GM19452 (cell line): ENCODE results near the gene NUFIP1.
A peak's percentile ranks its signal among the peaks of the same experiment; 100 is the strongest.
"Not testable (repeated sequence)": the region's sequence is repeated elsewhere in the genome, so short reads cannot be mapped to it uniquely, and the experiment has no call there.

ENCODE experiments used
- ATAC-seq: cut with Tn5 transposase; IDR thresholded peaks from one replicate; pipeline ENCODE4 v1.9.1; 2021; ENCODE audit not compliant: unreplicated experiment

NUFIP1 gene

DNA sequence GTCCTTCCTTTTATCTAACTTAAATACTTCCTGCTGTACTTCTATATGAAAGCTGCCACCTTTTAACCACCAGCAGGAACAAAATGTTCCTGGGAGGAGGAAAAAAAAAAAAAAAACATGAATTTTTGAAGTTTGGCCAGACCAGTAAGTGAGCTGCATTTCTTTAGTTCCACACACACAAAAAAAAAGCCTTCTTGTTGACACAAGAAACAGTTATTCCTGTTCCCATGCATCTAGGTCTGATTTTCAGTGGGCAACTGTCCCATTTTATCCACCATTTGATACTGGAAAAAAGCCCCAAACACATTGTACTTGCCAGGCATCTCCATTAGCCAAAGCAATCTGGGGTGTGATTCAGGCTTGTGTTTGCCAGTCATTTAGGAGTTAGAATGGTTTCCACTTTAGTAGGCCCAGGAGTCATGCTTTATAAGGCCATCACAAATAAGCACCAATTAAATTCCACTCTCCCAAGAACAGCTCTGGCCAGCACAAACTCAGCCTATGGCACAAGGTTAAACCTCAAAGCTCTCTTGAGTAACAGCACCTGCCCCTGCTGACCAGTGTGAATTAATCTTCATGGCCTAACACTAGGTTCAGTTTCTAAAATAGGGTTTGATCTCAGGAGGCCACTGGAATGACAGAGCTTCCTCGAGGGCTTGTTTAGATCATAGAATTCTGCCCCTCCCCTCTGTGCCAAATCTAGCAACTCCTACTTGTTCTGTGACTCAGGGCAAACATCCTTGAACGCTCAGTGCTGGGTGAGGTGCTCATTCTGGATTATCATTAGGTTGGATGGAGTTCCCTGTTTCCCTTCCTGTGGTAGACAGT, 67.1 kb downstream of the NUFIP1 start:
- no peak for ATAC-seq

DNA sequence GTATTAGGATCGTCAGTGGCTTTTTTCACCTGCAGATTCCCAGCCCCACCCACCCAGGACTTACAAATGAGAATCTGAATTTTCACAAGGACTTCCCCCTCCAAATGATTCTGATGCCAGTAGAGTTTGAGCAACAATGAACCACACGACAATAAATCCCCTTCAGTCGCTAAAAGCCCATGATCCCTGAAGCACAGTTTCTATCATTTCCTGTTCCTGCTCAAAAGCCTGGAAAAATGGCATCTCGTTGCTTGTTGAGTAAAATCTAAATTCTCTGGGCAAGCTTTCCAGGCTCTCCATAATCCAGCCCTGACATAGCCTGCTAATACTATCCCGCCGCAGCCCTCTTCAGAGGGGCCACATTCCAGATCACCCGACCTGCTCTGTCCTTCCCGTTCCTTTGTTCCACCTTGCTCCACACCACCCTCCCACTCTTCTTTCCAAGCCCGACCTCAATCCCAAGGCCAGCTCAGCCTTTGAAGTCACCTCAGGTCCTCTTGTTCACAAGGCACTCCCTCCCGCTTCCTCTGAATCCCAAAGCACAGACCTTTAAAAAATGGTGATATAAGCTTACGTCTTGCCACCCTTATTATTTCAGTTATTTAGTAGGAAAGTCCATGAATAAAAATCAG, 67.9 kb downstream of the NUFIP1 start:
- ATAC-seq: no peak

DNA sequence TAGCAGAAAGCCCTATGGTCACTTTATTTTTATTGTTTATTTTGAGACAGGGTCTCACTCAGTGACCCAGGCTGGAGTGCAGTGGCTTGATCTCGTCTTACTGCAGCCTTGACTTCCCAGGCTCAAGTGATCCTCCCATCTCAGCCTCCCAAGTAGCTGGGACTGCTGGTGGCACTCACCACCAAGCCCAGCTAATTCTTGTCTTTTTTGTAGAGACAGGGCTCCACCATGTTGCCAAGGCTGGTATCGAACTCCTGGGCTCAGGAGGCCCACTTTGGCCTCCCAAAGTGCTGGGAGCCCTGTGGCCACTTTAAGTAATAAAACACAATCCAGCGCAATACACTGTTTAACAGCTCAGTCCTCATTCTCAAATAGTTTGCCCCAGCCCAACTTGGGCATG, 69.3 kb downstream of the NUFIP1 start:
- no peak for ATAC-seq

DNA sequence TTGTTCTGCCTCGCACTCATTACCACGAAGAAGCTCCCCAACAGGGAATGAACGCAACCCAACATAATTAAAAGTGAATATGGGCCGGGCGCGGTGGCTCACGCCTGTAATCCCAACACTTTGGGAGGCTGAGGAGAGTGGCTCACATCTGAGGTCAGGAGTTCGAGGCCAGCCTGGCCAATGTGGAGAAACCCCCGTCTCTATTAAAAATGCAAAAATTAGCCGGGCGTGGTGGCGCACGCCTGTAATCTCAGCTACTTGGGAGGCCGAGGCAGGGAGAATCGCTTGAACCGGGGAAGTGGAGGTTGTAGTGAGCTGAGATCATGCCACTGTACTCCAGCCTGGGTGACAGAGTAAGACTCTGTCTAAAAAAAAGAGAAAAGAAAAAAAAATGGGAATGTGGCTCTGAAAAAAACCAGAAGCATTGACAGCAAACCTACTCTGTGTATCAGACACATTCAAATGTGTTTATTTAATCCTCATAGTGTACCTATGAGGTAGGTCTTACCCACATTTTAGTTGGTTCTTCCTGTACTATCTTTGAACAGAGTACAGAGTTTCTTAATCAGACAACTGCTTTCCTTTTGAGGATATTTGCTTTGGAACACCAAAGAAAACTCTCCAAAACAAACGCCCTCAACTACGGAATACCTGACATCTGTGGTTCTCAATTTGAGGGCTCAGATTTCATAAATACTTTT, 70.0 kb downstream of the NUFIP1 start:
- no peak for ATAC-seq

DNA sequence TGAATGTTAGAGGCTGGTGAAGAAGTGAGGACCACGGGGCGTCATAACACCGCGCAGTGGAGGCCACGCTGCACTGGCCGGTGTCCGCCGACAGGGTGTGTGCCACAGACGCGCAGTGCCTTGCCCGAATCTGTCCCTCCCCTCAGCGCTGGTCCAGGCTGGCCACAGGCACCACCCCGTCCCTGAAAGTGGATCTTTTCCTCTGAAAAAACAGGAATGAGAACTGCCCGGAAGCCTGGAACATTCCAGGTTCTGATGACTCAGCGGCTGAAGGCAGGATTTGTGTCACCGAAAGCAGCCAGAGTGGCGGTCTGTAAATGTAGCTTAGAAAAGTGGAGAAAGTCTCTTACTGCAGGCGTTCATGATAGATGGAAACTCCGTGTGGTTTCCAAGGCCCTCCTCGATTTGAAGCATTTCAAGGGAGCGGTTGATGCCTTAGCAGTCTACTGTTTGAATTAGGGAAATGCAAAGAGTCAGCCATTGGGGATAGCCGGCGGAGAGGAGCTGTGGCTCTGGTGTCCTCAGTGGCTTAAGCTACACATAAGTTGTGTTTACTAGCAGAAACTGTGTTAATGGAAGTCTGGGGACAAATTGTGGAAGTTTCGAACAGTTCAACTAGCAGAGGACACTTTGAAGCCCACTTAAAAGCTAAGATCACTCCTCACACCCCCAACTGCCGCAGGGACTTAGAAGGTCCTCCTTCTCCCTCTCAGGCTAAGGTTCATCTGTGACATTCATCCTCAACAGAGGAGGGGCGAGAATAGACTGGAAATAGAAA, 70.8 kb downstream of the NUFIP1 start:
- peak; percentile 85 for ATAC-seq

DNA sequence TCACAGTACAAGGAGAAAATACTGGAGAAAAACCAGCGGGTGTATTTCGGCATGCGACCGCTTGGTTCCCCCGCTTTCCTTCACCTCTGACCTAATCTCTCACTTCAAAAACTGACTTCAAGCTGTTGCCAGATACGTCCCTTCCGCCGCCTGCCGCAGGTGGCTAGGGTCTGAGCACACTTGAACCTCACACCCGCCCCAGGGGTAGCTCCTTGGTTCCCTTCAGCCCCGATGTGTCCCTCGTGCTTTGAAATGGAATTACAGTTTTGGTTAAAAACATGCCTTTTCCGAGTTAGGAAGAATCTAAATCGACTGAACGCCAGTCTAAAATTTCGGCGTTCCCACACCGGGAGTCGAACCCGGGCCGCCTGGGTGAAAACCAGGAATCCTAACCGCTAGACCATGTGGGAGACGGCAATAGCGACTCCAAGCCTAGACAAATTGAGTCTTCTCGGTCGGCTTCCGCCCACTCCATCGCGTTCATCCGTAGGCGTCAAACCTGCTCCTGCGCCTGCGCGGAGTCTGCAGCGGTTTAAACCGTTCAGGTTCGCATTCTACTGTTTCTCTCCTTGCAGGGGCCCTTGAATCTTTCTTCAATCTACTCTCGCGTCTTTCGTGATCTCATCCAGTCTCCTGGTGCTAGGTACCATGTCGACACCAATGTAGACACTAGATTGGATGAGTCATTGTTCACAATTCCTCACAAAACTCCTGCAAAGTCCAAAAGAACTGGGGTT, 71.5 kb downstream of the NUFIP1 start:
- ATAC-seq: peak; percentile 75

DNA sequence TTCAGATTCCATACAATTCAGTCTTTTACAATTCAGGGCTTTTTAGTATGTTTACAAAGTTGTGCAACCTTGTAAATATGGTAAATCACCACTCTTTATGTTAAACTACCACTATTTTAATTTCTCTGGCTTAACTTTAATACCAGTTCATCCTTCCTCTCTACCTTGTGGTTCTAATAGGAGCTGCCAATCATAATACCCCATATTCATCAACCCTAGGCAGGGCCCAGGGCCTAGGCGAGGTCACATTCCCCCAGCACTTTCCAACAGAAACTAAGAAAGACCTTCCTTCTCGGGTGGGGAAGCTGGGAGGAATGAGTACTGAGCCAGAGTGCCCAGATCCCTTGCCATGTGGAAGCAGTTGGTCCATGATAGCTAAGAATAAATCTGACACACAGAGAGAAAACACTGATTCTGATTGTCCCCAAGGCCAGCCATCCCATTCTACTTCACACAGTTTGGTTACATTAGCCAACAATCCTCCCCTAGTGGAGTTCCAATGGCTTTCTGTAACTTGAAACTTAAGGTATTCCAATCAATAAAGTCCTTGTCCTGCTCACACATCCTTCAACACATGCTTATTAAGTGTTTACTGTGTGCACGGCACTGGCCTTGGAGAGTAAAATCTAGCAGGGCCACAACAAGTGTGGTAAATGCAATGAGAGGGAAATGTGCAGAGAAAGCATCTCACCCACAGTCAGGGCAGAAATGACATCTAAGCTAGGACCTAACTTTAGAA, 76.8 kb downstream of the NUFIP1 start:
- ATAC-seq: no peak

DNA sequence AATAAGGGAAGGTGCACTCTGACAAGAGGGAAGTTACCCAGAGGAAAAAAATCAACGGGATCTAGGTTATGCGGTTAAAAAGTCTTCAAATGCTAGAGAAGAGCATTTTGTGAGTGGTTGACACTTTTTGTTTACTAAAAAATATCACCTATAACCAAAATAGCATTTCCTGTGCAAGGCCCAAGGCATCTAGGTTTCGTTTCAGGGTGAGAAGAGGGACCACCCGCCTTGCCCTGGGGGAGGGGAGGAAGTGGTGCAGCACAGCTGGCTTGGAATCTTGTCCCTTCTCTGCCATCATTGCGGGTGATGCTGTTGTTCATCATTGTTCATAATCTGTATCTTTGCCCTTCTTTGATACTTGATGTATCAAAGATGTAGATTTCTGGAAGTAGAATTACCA, 80.6 kb downstream of the NUFIP1 start:
- ATAC-seq: no peak

DNA sequence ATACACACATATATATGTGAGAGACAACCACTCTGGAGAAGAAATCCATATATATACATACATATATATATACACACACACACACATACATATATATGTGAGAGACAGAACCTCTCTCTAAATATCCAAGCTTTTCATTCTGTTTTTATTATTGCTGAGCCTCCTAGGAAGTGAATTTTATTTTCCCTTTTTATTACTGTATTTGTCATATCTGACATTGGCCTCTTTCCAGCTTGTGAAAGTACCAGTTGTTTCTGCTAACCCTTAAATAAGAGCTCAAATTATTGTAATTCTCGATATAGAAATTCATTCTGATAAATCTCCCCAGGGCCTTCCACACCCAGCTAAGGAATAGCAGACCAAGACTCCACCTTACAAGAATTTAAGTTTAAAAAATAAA, 81.0 kb downstream of the NUFIP1 start:
- ATAC-seq: no peak

DNA sequence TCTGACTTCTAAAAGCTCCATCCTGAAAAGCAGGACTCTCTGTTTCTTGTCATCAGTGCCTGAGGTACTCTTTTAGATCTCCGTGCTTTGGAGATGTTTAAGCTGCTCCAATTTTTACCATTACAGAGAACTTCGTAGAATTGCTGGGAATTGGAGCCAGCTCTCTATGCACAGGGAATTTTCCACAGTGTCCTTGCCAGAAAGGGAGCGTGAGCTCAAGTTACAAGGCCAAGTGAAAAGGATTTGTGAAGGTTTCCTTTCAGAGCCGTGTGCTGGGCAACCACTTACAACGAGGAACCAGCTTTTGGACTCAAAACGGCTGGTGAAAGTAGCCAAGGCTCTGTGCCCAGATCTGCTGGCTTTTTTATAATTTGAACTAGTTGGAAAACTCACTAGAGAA, 82.6 kb downstream of the NUFIP1 start:
- ATAC-seq: no peak

DNA sequence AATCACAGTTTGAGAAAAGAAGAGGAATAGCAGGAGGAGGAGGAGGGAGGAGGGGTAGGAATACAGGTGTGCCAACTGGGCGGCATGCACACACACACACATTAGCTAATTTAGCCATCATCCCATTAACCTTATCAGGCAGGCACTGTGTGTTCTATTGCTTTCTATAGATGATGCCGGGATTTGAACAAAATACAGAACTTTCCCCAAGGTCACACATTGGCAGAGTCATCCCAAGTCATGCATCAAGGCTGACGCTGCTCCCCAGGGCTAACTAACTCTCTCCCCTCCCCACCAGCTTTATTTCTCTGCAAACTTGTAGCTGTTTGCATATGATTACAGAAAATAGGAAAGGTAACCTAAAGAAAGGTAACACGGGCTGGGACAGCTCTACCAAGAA, 83.0 kb downstream of the NUFIP1 start:
- no peak for ATAC-seq

DNA sequence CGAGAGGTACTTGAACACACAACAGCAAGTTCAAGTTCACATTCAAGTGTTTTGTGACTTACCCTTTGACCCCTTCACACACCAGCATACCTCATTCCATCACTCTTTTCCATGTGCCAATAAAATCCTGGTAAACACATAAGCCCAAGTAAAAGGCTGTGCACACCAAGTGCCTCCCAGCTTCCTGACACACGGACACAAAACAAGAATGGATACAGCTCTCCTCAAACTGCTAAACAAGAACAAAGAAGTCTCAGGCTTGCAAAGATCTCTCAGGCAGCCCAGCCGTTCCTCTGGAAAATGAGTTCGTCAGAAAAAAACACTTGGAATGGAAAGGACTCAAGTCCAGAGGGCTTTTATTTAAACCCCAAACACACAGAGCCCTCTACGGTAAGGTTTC, 83.7 kb downstream of the NUFIP1 start:
- no peak for ATAC-seq

DNA sequence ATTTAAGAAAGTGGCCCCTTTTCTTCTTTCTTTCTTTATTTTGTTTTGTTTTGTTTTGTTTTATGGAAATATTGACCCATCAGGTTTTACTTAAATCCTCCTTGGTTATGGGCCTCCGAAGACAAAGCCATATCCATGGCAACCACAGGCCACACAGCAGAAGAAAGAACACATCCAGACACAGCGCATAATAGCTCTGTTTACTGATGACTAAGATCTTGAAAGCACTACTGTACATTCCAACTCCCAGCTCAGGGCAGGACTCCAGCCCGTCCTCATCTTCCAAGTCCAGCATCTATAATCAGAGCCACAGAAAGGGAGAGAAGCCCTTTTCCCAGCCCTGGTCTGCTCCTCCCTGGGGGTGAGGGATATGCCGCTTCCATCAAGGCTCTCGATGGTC, 84.3 kb downstream of the NUFIP1 start:
- ATAC-seq: no peak

DNA sequence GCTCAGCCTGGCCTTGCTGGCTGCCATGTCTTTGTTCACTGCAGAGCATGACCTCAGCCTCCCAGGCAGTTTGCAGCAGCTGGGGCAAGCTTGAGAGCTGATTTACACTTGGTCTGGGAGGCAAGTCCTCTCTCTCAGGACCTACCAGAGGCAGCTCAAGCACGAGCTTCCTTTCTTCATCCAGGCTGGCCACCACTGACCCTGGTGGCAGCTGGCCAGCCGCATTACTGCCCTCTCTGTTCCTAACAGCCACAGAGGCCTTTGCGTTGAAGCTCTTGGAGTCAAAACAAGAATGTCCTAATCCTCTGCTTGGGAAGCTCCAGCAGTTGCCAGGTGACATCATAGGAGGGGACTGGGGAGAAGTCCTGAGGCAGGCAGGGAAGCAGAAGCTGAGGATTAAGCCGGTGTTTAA, 85.7 kb downstream of the NUFIP1 start:
- ATAC-seq: no peak

DNA sequence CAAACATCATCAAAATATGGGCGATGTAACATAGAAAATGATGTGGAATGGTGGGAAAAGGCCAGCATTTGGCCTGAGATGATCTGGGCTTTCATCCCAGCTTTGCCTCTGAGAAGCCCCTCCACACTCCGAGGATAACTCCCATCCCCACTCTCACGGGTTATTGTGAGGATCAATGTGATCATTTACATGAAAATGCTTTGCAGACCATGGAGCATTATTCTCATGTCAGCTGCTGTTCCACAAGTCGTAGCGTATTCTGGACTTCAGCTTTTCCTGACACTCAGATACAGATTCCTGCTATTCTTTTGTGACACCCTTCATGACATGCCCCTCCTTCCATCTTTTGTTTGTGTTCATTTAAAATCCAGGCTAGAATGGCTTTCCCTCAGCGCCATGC, 86.5 kb downstream of the NUFIP1 start:
- ATAC-seq: no peak

DNA sequence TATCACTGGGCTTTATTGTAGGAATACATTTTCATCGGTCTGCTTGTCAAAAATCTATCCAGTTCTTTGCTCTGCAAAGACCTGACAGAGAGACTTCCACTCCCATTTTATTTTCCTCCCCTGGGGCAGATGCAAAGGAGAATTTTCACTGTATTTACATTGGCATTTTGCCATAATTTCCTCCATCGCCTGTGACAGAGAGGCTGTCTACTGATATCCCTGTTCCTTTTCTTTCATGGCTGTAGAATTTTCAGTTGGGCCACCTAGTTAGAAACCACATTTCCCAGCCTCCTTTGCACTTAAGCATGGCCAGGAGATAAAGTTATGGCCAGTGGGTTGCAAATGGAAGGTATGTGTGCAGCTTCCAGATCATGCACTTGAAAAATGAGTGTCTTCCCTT, 89.3 kb downstream of the NUFIP1 start:
- no peak for ATAC-seq

DNA sequence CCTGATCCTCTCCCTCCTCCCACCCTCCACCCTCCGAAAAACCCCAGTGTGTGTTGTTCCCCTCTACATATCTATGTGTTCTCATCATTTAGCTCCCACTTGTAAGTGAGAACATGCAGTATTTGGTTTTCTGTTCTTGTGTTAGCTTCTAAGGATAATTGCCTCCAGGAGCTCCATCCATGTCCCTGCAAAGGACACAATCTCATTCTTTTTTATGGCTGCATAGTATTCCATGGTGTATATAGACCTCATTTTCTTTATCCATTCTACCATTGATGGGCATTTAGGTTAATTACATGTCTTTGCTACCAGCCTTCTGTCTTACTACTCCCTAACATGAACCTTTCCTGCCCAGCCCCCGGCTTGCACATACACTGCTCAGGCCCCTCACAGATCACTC, 91.0 kb downstream of the NUFIP1 start:
- ATAC-seq: not testable (repeated sequence)

DNA sequence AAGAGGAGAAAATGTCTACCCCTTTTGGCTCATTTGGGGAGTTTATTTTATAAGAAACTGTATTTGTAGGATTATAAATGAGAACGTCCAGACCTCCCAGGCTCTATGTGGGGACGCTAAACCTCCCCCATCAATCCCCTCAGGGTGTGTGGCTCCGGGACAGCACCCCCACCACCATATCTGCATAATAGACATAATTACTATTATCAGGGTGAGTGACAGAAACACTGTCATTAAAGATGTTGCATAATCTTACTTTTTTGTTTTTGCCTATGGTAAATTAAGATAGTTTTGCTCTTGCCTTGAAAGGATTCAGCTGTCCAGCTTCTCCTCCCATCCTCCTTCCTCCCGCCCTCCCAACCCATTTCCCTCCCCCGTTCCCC, 93.3 kb downstream of the NUFIP1 start:
- no peak for ATAC-seq

DNA sequence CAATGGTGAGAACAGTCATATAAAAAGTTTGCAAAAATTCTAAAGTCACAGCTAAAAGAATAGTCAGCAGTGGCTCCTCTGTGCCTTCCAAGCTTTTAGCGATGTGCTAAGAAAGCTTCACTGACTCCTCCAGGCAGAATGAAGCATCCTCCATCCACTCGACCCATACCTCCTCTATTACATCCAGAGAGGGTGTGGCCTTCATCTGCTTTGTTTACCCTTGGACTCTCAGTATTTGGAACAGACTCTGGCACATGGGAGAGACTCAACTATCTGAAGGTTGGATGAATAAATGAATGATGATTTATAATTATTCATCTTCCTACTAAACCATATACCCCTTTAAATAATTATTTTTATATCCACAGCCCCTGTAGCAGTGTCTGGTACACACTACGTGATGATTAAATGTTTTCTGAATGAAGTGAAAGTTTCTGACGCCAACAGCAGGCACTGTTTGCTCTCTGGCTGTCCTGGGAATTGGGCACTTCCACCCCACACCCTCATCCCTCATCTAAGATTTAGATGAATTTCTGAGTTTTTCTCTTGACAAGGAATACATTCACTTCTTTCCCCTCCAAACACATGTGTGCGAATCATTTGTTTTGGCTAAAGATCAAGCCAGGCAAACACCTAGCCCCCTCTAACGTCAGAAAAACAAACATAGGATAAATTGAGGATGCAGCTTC, 93.9 kb downstream of the NUFIP1 start:
- no peak for ATAC-seq
